HEK293T (cell line): ENCODE measurements around the gene RAB30.

Experiments used
- CTCF ChIA-PET: fragments of 350-600 bp; formaldehyde crosslinking; extraction: SDS; loops from one replicate; lab custom pipeline; 2021; ENCODE audit warnings: antibody characterized with exemption, inconsistent platforms; lab: Yijun Ruan, JAX
- POLR2A ChIA-PET: fragments of 350-600 bp; formaldehyde crosslinking; extraction: SDS; loops from one replicate; lab custom pipeline; 2020; ENCODE audit warnings: antibody characterized with exemption, inconsistent platforms; lab: Yijun Ruan, JAX
- DNase-seq: peaks from one replicate; pipeline ENCODE4 v3.0.0; 2012; ENCODE audit warnings: mixed read lengths; ENCODE audit errors: extremely low spot score
- ARNT ChIP-seq: fragments of 450-650 bp; IDR thresholded peaks from 2 replicates; pipeline ENCODE4 v1.6.1; 2017; ENCODE audit warnings: mild to moderate bottlenecking
- BHLHE40 ChIP-seq: fragments of 450-650 bp; IDR thresholded peaks from 2 replicates; pipeline ENCODE4 v1.6.1; 2016; ENCODE audit warnings: mild to moderate bottlenecking, moderate library complexity, borderline replicate concordance
- CTBP1 ChIP-seq: fragments of 450-650 bp; IDR thresholded peaks from 2 replicates; pipeline ENCODE4 v1.6.1; 2016; ENCODE audit warnings: borderline replicate concordance
- ELF4 ChIP-seq: fragments of 450-650 bp; IDR thresholded peaks from 2 replicates; pipeline ENCODE4 v1.6.1; 2017; ENCODE audit warnings: antibody characterized with exemption
- FOXA1 ChIP-seq: fragments of 450-650 bp; IDR thresholded peaks from 2 replicates; pipeline ENCODE4 v1.6.1; 2016; ENCODE audit warnings: mild to moderate bottlenecking
- FOXK2 ChIP-seq: fragments of 450-650 bp; IDR thresholded peaks from 2 replicates; pipeline ENCODE4 v1.6.1; 2016; ENCODE audit warnings: mild to moderate bottlenecking
- FOXM1 ChIP-seq: fragments of 450-650 bp; IDR thresholded peaks from 2 replicates; pipeline ENCODE4 v1.6.1; 2017; ENCODE audit warnings: mild to moderate bottlenecking, borderline replicate concordance
- HDGF ChIP-seq: fragments of 450-650 bp; IDR thresholded peaks from 2 replicates; pipeline ENCODE4 v1.6.1; 2017; ENCODE audit warnings: antibody characterized with exemption, borderline replicate concordance
- L3MBTL2 ChIP-seq: fragments of 450-650 bp; conservative IDR thresholded peaks from 2 replicates; pipeline ENCODE4 v1.6.1; 2016; ENCODE audit warnings: mild to moderate bottlenecking
- LEF1 ChIP-seq: fragments of 450-650 bp; IDR thresholded peaks from 2 replicates; pipeline ENCODE4 v1.6.1; 2017; ENCODE audit warnings: mild to moderate bottlenecking, borderline replicate concordance
- NFRKB ChIP-seq: fragments of 450-650 bp; IDR thresholded peaks from 2 replicates; pipeline ENCODE4 v1.6.1; 2016; ENCODE audit warnings: mild to moderate bottlenecking, moderate library complexity
- SP1 ChIP-seq: fragments of 450-650 bp; IDR thresholded peaks from 2 replicates; pipeline ENCODE4 v1.6.1; 2017
- SUZ12 ChIP-seq: fragments of 450-650 bp; IDR thresholded peaks from 2 replicates; pipeline ENCODE4 v1.6.1; 2016; ENCODE audit warnings: mild to moderate bottlenecking
- TARDBP ChIP-seq: fragments of 450-650 bp; IDR thresholded peaks from 2 replicates; pipeline ENCODE4 v1.6.1; 2016
- ZNF384 ChIP-seq: fragments of 450-650 bp; IDR thresholded peaks from 2 replicates; pipeline ENCODE4 v1.6.1; 2016
- TF ChIP-seq, protein P1 (sequence below): fragments of 450-650 bp; IDR thresholded peaks from 2 replicates; pipeline ENCODE4 v1.6.1; 2016

Gene RAB30

DNA sequence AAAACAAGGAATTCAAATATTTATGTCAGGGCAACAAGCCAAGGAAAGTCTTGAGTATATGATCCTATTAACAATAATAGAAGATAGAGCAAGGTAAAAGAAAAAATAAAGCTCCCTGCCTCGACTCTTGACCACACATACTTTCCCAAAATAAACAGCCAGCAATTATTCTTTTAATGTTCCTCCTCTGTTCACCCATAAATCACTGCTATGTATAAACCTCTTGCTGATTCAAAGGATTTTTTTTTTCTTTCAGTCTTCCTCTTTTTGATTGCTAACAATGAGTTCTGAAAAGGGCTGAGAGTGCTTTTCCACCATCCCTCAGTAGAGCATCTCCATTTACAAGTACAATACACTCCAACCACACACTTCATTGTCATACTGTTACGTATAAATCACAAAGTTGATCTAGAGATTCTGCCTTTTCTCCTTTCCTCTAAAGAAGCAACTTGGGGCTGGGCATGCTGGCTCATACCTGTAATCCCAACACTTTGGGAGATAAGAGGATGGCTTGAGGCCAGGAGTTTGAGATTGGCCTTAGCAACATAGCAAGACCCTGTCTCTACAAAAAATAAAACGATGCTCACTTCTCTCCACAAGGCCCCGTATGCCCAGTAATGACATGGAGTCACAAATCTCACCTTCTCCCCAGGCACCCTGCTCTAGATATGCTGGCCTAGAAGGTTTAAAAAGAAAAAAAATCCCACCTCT lies 24.0 kb downstream of the RAB30 start:
- ChIA-PET CTCF (no interaction called here), POLR2A (no interaction called here)
- no peak for DNase-seq
- TF ChIP-seq BHLHE40 (no peak), FOXM1 (no peak), SUZ12 (no peak), ZNF384 (no peak), NFRKB (no peak)
- TF ChIP-seq, protein P1, sequence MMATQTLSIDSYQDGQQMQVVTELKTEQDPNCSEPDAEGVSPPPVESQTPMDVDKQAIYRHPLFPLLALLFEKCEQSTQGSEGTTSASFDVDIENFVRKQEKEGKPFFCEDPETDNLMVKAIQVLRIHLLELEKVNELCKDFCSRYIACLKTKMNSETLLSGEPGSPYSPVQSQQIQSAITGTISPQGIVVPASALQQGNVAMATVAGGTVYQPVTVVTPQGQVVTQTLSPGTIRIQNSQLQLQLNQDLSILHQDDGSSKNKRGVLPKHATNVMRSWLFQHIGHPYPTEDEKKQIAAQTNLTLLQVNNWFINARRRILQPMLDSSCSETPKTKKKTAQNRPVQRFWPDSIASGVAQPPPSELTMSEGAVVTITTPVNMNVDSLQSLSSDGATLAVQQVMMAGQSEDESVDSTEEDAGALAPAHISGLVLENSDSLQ = peak; percentile 36; the same call in 1 of the 2 replicates

DNA sequence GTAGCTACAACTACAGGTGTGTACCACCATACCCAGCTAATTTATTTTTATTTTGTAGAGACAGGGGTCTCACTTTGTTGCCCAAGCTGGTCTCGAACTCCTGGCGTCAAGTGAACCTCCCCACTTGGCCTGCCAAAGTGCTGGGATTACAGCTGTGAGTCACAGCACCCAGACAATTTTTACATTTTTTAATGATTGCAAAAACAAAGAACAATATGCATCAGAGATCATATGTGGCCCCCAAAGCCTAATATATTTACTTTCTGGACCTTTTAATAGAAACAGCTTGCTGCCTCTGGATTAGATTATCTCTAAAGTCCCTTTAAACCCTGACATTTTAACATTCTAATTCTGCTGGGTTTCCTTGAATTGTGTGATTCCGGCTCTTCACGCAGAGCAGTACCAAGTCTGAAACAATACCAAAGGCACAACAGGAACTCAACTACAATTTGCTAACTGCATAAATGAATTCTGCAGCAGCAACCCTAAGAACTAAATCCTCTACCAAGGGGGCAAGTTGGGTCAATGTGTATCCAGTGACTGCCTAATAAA lies 25.0 kb downstream of the RAB30 start:
- POLR2A ChIA-PET = no interaction called here
- TF ChIP-seq ZNF384 (no peak), ARNT (no peak)
- DNase-seq = no peak
- CTCF ChIA-PET = interaction anchor here (0.6 kb wide), 1 partner anchor 179 kb away, joined by 3 read pairs; no protein-coding TSS in a partner anchor

DNA sequence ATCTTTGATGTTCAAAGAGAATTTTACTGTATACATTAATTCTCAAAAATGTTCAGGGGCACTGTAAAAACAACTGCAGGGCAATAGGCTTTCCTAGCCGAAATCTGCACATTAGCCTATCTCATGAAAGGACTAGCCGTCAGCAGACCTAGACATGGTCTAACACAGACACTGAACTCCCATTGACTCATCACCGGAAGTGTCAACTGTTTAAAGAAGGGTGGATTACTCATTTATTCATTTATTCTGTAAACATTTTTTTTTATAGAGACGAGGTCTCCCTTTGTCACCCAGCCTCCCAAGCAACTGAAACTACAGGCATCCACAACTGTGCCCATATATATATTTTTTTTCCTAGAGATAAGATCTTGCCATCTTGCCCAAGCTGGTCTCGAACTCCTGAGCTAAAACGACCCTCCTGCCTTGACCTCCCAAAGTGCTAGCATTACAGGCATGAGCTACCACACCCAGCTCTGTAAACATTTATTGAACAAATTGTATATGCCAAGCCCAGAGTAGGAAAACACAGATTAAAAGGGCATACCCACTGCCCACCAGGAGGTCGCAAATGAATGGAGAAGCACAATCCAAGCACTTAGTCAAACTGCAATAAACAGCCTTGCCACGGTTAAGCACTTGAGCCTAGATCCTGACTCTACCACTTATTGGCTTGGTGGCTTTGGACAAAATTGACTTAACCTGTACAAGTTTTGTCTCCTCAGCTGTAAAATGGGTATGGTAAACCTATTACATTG lies 26.6 kb downstream of the RAB30 start:
- no peak for DNase-seq
- TF ChIP-seq L3MBTL2 (no peak), FOXK2 (no peak), HDGF (no peak), ELF4 (no peak), ZNF384 (no peak), CTBP1 (no peak), SUZ12 (no peak), SP1 (no peak), FOXM1 (no peak), NFRKB (no peak), FOXA1 (no peak)
- POLR2A ChIA-PET = no interaction called here
- CTCF ChIA-PET = no interaction called here

DNA sequence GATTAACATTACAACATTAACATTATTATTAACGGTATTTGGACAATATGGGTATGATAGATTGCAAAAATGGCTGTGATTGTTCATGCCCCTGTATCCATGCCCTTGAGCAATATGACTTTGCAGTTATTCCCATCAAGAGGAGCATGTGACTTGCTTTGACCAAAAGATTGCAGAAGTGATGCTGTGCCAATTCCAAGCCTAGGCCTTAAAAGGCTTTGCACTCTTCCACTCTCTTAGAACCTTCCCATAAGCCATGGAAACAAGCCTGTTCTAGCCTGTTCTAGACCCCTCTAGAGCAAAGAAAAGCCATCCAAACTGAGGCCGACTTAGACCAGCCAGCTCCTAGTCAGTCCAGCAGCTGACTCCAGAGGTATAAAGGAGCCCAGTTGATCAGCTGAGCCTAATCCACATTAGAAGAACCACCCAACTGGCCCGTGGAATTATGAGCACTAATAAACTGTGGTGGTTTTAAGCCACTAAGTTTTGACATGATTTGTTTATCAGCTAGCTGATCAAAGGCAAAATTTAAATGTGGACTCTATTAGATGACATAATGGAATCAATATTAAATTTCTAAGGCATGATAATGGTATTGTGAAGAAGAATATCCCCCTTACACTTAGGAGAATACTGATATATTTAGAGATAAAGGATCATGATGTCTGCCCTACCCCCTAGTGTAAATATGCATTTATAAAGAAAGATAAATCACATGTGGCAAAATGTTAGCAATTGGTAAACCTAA lies 28.6 kb downstream of the RAB30 start:
- CTCF ChIA-PET = no interaction called here
- TF ChIP-seq, protein P1 = no peak
- TF ChIP-seq TARDBP (no peak), ELF4 (no peak), SUZ12 (no peak), FOXK2 (no peak), HDGF (no peak), LEF1 (no peak), ZNF384 (no peak), NFRKB (no peak), FOXM1 (no peak), L3MBTL2 (no peak), BHLHE40 (no peak), FOXA1 (no peak), ARNT (no peak), SP1 (no peak), CTBP1 (no peak)
- DNase-seq = no peak
- POLR2A ChIA-PET = no interaction called here

DNA sequence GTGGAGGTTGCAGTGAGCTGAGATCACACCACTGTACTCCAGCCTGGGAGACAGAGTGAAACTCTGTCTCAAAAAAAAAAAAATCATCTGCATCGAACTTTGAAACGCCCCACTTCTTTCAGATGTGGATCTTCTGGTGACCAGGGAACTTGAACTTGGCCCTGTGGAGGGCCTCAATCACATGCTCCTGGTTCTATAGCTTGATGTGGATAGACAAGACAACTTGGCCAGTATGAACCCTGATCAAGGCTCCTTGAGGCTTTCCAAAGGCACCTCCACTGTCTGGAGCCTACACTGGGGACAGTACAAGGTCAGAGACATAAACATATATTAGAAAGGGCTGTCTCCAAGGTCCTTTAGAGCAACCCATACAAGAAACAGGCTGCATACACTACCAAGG lies 30.6 kb downstream of the RAB30 start:
- TF ChIP-seq NFRKB (no peak), HDGF (no peak), BHLHE40 (no peak), CTBP1 (no peak), TARDBP (no peak)
- TF ChIP-seq, protein P1 = no peak
- ChIA-PET CTCF (interaction anchor here (0.6 kb wide), 2 partner anchors 8 to 1446 kb away, joined by 3 to 7 read pairs; no protein-coding TSS in a partner anchor), POLR2A (no interaction called here)
- DNase-seq = no peak

DNA sequence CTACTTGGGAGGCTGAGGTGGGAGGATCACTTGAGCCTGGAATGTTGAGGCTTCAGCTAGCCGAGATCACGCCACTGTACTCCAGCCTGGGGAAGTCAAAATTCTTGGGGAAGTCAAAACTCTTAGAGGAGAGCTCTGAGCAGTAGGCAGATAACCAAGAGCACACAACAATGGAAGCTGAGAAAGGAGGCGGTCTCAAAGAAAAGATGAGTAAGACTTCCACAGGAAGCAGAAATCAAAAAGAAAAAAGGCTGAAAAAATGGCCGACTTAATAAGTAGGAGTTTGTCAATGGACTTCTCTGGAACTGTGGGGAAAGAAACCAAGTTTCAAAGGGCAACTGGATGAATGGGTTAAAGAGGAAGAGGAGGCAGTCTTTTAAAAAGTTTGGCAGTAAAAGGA lies 32.1 kb downstream of the RAB30 start:
- DNase-seq = no peak
- no peak for TF ChIP-seq FOXK2
- TF ChIP-seq NFRKB = no peak
- TF ChIP-seq ELF4 = no peak
- TF ChIP-seq TARDBP = no peak
- TF ChIP-seq FOXA1 = no peak
- TF ChIP-seq BHLHE40 = no peak
- no peak for TF ChIP-seq FOXM1
- TF ChIP-seq, protein P1 = no peak
- TF ChIP-seq L3MBTL2 = no peak
- TF ChIP-seq ZNF384 = no peak
- POLR2A ChIA-PET = no interaction called here
- CTCF ChIA-PET = no interaction called here
